GM12891 (cell line): ENCODE results near the gene LY6G6F.

Experiments used
- PAX5 ChIP-seq: IDR thresholded peaks from 2 replicates; pipeline ENCODE4 v1.6.1; 2011; ENCODE audit warnings: low read length, moderate library complexity, mild to moderate bottlenecking; ENCODE audit not compliant: insufficient read depth, severe bottlenecking
- POLR2A ChIP-seq: IDR thresholded peaks from 2 replicates; pipeline ENCODE4 v1.6.1; 2011; ENCODE audit warnings: low read depth, low read length, control low read depth
- POLR2AphosphoS5 ChIP-seq: IDR thresholded peaks from 2 replicates; pipeline ENCODE4 v1.6.1; 2011; ENCODE audit warnings: low read depth, low read length, control low read depth
- POU2F2 ChIP-seq: IDR thresholded peaks from 2 replicates; pipeline ENCODE4 v1.6.1; 2011; ENCODE audit warnings: low read depth, mild to moderate bottlenecking, control low read depth, low read length, moderate library complexity
- SPI1 ChIP-seq: IDR thresholded peaks from 2 replicates; pipeline ENCODE4 v1.6.1; 2011; ENCODE audit warnings: low read depth, low read length, control low read depth
- TAF1 ChIP-seq: IDR thresholded peaks from 2 replicates; pipeline ENCODE4 v1.6.1; 2011; ENCODE audit warnings: low read depth, low read length, control low read depth

DNA sequence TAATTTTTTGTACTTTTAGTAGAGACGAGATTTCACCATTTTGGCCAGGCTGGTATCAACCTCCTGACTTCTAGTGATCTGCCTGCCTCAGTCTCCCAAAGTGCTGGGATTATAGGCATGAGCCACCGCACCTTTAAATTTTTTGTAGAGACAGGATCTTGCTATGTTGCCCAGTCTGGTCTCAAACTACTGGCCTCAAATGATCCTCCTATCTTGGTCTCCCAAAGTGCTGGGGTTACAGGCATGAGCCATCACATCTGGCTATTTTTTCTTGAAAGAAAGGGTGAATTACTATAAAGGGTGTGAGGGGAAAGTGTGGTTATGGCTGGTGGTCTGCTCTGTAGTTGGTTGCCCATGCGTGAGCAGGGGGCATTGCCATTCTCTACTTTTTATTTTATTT lies 1.6 kb downstream of the LY6G6F start:
- TF ChIP-seq POLR2A (no peak), TAF1 (no peak), POLR2AphosphoS5 (no peak), PAX5 (no peak), SPI1 (no peak), POU2F2 (no peak)
